Aorta (tissue), 5 donors: ENCODE data around the gene TRPM2. TPM values are rescaled to one million over a fixed set of nuclear protein-coding genes. Genes with fewer than 3 reads are reported as not detected.

Source experiments
- ATAC-seq: fragments of 200-7000 bp; cut with Tn5 transposase; one replicate; pipeline ENCODE4 v1.9.1; 2022; ENCODE audit warnings: moderate library complexity; ENCODE audit not compliant: low FRiP score
- DNase-seq, 2 donors: peaks; one replicate each; pipeline ENCODE4 v3.0.0-alpha.2; 2020
- H3K27ac ChIP-seq, 2 donors: one replicate each; pipeline ENCODE4 v1.5.1; 2013; ENCODE audit warnings: low read length in 2 of 2, mild to moderate bottlenecking in 2 of 2, moderate library complexity in 2 of 2, control low read depth in 1 of 2, inconsistent platforms in 1 of 2, low read depth in 1 of 2
- H3K27me3 ChIP-seq, 2 donors: one replicate each; pipeline ENCODE4 v1.6.1; 2013; ENCODE audit warnings: control low read depth in 1 of 2, low read length in 1 of 2, mild to moderate bottlenecking in 1 of 2, moderate library complexity in 1 of 2; ENCODE audit not compliant: insufficient read depth in 2 of 2, control insufficient read depth in 1 of 2
- H3K36me3 ChIP-seq, 2 donors: one replicate each; pipeline ENCODE4 v1.6.1; 2013; ENCODE audit warnings: control low read depth in 1 of 2, low read length in 1 of 2, mild to moderate bottlenecking in 1 of 2; ENCODE audit not compliant: insufficient read depth in 2 of 2, control insufficient read depth in 1 of 2
- H3K4me1 ChIP-seq, 2 donors: one replicate each; pipeline ENCODE4 v1.6.1; 2013; ENCODE audit warnings: low read length in 2 of 2, control low read depth in 1 of 2, mild to moderate bottlenecking in 1 of 2, moderate library complexity in 1 of 2; ENCODE audit not compliant: insufficient read depth in 2 of 2, control insufficient read depth in 1 of 2
- H3K4me3 ChIP-seq, 2 donors: one replicate each; pipeline ENCODE4 v1.5.1; 2013; ENCODE audit warnings: low read length in 2 of 2, control low read depth in 1 of 2, mild to moderate bottlenecking in 1 of 2
- H3K9me3 ChIP-seq: one replicate; pipeline ENCODE4 v1.6.1; 2013; ENCODE audit warnings: mild to moderate bottlenecking, low read length; ENCODE audit not compliant: control insufficient read depth
- WGBS, 2 donors: extraction: QIAGEN DNeasy Blood & Tissue Kit; methylation state at CpG; one replicate each; pipeline ENCODE4 v1.1.7; 2013; 5-methylcytosine and 5-hydroxymethylcytosine counted together
- intact Hi-C, 2 donors: fragments of 100-400 bp; cut with DNase I; formaldehyde crosslinking; loops; one replicate each; pipeline versions ENCODE4 v1.14.2 to v1.15.0; 2022
- polyA plus RNA-seq, 2 donors: library from polyadenylated mRNA; stranded (reverse); fragments of 200-250 nt; gene quantifications; one replicate each; pipeline ENCODE4 v1.2.3, GENCODE V29; 2013
- total RNA-seq, 2 donors: library from RNA; stranded (reverse); fragmentation: NEBNext Ultra II Directional; extraction: Animal tissue kit (Norgen Biotek cat#: 25700); gene quantifications; one replicate each; pipeline ENCODE4 v1.2.1, GENCODE V29; 2021
- donor health status: healthy with polysubstance abuse.
- donor health status: Bipolar disorder and iron deficiency.
- donor health status: DM: no; HTN: no; CAD: no.
- donor health status: DM: no; HTN: no; CAD: no.
- donor health status: DM: yes; HTN: yes; CAD: no.

TRPM2 gene
- total and polyA plus RNA-seq, 4 donors: 2.2 to 15.8 (median 5.9) TPM

DNA sequence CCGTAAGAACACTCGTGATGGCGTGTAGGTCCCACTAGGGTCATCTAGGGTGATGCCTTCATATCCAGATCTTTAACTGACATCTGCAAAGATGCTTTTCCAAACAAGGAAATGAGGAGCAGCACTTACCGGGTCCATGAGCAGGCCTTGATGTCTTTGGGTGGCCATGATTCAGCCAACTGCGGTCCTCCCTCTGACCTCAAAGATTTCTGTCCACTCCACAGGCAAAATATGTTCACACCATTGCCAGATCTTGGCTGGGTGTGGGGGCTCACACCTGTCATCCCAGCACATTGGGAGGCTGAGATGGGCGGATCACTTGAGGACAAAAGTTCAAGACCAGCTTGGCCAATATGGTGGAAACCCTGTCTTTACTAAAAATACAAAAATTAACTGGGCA lies 18.2 kb downstream of the TRPM2 start:
- Histone ChIP-seq H3K4me3 (no peak overlapping the region), H3K36me3 (no peaks in the 10 kb centered on the region), H3K9me3 (no peaks in the 10 kb centered on the region), H3K27ac (no peak overlapping the region), H3K27me3 (no peaks in the 10 kb centered on the region), H3K4me1 (no peaks in the 10 kb centered on the region)
- DNase-seq (peak; percentile 15 to 21), ATAC-seq (no peak)
- WGBS, 2 donors: 93 to 94% methylated on average over 6 of the region's 6 CpGs
- intact Hi-C loops: no loop called here

DNA sequence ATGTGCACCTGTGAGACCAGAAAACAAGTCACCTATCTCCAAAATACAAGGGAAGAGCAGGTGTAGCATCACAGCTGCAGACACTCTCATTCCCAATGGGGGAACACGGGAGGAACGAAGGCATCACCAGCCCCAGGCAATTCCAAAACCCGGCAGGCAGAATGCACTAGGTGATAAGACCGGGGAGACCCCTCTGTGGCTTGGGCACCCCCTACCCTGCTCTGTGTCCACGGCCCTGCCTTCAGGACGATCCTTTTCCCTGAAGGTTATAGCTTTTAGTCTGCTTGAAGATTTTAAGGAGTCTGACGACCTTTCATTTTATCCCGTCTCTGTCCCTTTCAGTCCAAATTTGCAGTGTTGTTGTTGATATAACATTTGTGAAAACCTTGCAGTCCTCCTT lies 19.2 kb downstream of the TRPM2 start:
- ATAC-seq (no peak), DNase-seq (peak; percentile 21 to 57)
- intact Hi-C loops: no loop called here
- Histone ChIP-seq H3K27ac (no peak overlapping the region), H3K4me3 (no peak overlapping the region), H3K27me3 (no peaks in the 10 kb centered on the region), H3K9me3 (no peaks in the 10 kb centered on the region), H3K4me1 (no peaks in the 10 kb centered on the region), H3K36me3 (no peaks in the 10 kb centered on the region)
- WGBS, 2 donors: 69 to 75% methylated on average over 8 of the region's 8 CpGs

DNA sequence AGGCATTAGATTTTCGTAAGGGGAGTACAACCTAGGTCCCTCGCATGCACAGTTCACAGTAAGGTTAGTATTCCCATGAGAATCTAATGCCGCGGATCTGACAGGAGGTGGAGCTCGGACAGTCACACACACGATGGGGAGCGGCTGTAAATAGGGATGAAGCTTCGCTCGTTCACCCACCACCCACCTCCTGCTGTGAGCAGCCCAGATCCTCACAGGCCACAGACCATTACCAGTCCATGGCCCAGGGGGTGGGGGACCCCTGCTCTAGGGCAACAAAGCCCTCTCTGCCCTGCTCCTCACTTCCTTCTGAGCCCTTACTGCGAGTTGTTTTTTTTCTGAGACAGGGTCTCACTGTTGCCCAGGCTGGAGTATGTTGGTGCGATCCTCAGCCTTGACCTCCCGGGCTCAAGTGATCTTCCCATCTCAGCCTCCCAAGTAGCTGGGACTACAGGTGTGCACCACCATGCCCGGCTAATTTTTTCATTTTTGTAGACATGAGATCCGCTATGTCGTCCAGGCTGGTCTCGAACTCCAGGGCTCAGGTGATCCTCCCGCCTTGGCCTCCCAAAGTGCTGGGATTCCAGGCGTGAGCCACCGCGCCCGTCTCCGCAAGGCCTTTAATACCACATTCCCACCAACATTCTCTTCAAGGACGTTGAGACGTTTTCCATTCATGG lies 21.3 kb downstream of the TRPM2 start:
- Histone ChIP-seq H3K27me3 (no peaks in the 10 kb centered on the region), H3K4me1 (no peaks in the 10 kb centered on the region), H3K9me3 (no peaks in the 10 kb centered on the region), H3K36me3 (no peaks in the 10 kb centered on the region), H3K4me3 (no peak overlapping the region), H3K27ac (no peak overlapping the region)
- intact Hi-C loops: no loop called here
- ATAC-seq (no peak), DNase-seq (peak; percentile 13 to 24)
- 86 to 87% methylated on average over 23 to 24 of the region's 24 CpGs for WGBS, 2 donors

DNA sequence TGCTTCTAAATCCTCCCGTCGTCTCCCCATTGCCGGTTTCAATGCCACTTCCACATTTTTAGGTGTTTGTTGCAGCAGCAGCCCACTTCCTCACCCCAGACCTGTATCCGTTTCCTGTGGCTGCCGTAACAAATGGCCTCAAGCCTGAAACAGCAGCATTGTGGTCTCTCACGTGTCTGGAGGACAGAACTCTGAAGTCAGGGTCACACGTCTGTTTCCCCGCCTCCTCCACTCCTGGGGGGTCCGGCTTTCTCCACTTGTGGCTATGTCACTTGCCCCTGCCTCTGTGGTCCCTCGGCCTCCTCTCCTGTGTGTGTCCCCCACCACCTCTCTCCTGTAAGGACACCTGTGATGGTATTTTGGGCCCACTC lies 21.8 kb downstream of the TRPM2 start:
- no peak overlapping the region for H3K4me3 ChIP-seq
- DNase-seq (peak; percentile 57 to 76), ATAC-seq (no peak)
- H3K4me1 ChIP-seq: no peaks in the 10 kb centered on the region
- intact Hi-C loops: no loop called here
- no peaks in the 10 kb centered on the region for H3K9me3 ChIP-seq
- H3K27me3 ChIP-seq: no peaks in the 10 kb centered on the region
- WGBS, 2 donors: 81 to 91% methylated on average over 10 of the region's 10 CpGs
- H3K36me3 ChIP-seq: no peaks in the 10 kb centered on the region
- H3K27ac ChIP-seq: no peak overlapping the region

DNA sequence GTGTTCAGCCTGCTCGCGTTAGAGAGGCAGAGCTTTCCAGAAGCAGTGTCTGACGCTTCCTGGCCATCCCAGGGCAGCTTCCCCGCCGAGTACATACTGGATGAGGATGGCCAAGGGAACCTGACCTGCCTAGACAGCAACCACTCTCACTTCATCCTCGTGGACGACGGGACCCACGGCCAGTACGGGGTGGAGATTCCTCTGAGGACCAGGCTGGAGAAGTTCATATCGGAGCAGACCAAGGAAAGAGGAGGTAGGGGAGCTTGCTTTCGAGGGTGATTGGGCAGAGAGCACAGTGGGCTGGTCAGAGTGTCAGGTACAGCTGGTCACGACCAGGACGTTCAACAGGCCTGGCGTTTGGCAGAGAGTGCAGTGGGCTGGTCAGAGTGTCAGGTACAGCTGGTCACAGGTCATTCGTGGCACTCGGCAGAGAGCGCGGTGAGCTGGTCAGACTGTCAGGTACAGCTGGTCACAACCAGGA lies 22.4 kb downstream of the TRPM2 start:
- Histone ChIP-seq H3K4me1 (no peaks in the 10 kb centered on the region), H3K4me3 (no peak overlapping the region), H3K36me3 (no peaks in the 10 kb centered on the region), H3K27ac (no peak overlapping the region), H3K27me3 (no peaks in the 10 kb centered on the region), H3K9me3 (no peaks in the 10 kb centered on the region)
- intact Hi-C loops: no loop called here
- peak; percentile 40 to 55 for DNase-seq
- no peak for ATAC-seq
- 86% methylated on average over 19 of the region's 19 CpGs for WGBS, 2 donors

DNA sequence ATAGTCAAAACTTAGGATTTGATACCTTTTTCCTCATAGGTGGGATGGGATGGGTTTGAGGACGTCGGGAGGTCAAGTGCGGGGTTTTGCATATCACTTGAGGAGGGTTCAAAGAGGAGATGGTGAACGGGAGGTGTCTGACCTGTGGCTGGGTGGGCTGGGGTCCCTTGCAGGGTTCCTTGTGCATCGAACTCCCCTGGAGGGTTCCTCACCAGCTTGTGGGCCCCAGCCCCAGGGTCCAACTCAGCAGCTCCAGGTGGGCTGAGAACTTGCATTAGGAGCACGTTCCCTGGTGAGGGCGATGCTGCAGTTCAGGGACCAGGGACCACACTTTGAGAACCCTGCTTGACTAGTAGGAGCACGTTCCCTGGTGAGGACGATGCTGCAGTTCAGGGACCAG lies 23.2 kb downstream of the TRPM2 start:
- intact Hi-C loops: no loop called here
- DNase-seq (peak; percentile 15 to 58), ATAC-seq (no peak)
- H3K4me3 ChIP-seq: no peak overlapping the region
- H3K36me3 ChIP-seq: no peaks in the 10 kb centered on the region
- H3K27ac ChIP-seq: no peak overlapping the region
- H3K9me3 ChIP-seq: no peaks in the 10 kb centered on the region
- 87 to 88% methylated on average over 9 of the region's 9 CpGs for WGBS, 2 donors
- no peaks in the 10 kb centered on the region for H3K4me1 ChIP-seq
- H3K27me3 ChIP-seq: no peaks in the 10 kb centered on the region

DNA sequence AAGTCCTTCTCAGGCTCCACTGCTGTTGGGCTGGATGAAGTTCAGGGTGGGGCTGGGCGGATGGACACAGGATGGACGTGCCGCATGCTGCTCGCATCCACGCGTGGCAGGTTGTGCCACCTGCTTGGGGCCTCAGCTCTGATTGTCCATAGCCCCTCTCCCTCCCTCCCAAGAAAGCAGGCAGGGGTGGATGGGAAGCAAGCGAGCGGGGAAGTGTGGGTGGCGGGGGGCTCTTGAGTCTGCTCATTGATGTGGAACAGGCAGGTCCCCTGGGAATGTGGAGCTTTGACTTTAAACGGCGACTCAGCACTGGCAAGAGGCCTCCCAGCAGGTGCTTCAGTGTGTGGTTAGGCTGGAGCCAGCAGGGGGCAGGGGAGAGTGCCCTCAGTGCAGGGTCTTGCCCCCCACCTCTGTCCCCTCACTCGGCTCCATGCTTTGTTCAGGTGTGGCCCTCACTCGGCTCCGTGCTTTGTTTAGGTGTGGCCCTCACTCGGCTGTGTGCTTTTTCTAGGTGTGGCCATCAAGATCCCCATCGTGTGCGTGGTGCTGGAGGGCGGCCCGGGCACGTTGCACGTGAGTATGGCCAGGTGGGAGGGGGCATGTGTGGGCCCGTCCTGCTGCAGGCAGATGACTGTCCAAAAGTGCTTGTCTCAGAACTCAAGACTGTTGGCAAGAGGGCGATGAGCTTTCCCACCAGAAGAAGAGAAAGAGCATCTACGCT lies 23.9 kb downstream of the TRPM2 start:
- 67 to 69% methylated on average over 24 of the region's 24 CpGs for WGBS, 2 donors
- Histone ChIP-seq H3K27ac (no peak overlapping the region), H3K4me1 (no peaks in the 10 kb centered on the region), H3K36me3 (no peaks in the 10 kb centered on the region), H3K27me3 (no peaks in the 10 kb centered on the region), H3K4me3 (no peak overlapping the region), H3K9me3 (no peaks in the 10 kb centered on the region)
- intact Hi-C loops: no loop called here
- DNase-seq (peak; percentile 38 to 69), ATAC-seq (no peak)

DNA sequence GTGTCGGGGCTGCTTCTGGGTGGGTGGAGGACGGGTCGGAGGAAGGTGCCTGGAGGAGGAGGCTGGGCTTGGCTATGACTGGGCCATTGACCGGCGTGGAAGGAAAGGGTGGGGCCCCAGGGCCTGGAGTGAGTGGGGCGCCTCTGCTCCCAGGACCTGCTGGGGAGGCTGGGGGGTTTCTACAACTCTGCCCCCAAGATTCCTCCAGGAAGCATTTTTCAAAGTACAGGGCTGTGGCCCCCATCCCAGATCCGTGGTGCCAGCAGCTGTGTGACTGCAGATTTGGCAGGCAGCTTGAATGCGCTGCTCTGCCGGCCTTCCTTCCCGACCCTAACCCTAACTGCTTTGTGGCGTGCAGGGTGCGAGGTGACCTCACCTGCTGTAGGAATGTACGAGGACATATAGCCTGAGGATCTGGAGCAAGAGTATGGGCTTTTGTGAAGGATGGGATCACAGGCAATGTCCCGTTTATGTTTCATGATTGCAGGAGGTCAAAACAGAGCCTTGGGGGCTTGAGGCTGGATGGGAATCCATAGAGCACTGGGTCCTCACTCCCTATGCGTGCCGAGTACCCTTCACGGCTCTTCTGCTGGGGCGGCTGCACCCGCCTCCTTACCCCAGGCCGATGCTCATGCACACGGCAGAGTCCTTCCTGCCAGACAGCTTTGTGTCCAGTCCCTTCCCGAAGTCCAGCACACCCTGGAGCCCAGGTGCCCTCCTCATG lies 24.7 kb downstream of the TRPM2 start:
- Histone ChIP-seq H3K27ac (no peak overlapping the region), H3K9me3 (peaks cover 2% of the 10 kb centered on the region), H3K27me3 (no peaks in the 10 kb centered on the region), H3K4me3 (no peak overlapping the region), H3K4me1 (no peaks in the 10 kb centered on the region), H3K36me3 (no peaks in the 10 kb centered on the region)
- DNase-seq (peak; percentile 29 to 70), ATAC-seq (no peak)
- 75 to 76% methylated on average over 22 of the region's 22 CpGs for WGBS, 2 donors
- intact Hi-C loops: no loop called here
